ENCODE measurements around the gene CROCC2.

The CROCC2 gene

DNA sequence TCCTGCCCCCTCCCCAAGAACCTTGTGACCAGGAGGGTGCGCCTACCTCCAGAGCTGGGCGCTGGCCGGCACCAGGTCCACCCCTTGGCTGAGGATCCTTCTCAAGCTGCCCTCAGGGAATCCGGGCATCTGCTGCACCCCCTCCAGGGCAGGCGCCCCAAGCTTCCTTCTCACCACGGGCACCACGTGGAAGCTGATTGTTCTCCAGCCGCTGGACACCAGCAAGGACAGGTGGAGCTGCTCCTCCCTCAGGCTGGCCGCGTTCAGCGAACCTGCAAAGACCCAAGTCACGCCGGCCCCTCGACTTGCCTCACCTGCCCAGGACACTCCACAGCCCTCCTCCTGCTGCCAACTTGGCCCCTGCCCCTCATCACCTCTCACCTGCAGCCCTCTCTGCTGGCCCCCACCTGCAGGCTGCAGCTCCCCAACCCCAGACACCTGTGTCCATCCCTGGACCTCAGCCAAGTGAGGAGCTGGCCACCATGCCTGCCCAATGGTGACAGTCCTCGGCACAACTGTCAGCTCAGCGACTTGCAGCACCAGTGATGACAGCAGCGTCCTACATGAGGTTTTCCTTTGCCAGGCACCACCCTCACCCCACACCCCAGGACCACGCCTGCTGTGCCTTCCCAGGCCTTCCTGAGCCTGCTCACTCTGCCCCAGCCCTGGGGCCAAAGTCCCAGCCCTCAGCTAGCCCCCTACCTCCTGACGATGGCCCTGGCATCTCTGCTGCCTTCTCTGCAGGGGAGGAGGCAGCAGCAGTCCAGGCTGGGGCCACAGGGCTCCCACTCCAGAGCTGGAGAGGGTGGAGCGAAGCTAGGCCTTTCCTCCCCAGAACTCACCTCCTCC lies 14.4 kb upstream of the CROCC2 start:
- in situ Hi-C loops (cut with MboI; ENCODE audit: low sequenced_read_pairs), result no loop called here

DNA sequence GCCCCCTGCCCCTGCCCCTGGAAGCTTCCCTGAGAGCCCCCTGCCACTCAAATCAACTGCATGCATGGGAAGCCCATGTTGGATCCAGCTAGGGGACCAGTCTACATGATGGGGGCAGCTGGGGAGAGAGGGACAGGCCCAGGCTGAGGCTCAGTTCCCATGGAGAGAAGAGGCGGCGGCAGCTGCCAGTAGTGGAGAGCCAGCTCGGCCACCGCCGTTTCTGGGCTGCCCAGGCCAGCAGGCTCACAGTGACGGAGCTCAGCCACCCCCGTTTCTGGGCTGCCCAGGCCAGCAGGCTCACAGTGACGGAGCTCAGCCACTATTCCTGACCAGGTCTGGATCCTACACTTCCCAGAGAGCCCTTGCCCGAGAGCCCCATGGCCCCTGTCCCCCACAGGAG lies 13.8 kb upstream of the CROCC2 start:
- in situ Hi-C loops (cut with MboI; ENCODE audit: low sequenced_read_pairs), result no loop called here

DNA sequence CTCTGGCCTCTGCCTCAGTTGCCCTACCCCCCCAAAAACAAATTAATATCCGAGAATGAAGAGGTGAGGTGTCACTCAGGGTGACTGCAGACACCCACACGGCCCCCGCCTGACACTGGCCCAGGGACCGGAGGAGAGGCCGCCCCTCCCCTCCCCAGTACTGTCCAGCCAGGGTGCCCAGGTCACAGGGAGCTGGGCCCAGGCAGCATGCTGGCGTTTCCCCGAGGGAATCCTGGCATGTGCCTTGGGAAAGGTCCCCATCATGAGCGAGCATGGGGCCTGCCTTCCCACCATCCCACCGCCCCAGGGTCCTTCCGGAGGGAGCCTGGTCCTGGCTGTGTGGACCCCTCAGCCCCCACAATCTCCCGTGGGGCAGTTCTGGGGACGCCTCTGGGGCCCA lies 13.2 kb upstream of the CROCC2 start:
- in situ Hi-C loops (cut with MboI; ENCODE audit: low sequenced_read_pairs), result no loop called here

DNA sequence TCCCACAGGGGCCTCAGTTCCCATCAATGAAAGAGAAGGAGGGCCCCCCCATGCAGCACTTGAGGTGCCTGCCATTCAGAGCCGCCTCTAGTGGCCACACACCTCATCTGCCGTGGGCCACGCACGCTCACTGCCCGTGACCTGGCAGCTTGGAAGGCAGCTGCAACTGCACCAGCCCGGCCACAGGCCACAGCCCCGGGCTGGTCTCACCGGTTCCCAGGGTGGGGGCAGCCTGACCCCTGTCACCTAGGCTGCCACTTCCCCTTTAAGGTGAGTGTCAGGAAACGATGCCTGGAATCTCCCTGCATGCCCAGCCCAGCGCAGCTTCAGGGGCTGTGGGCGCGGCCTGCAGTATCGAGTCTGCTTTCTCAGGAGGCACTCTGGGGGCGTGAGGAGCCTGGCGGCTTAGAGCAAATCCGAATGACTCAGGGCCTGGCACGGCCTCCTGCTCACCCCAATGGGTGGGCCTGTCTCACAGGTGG lies 12.7 kb upstream of the CROCC2 start:
- in situ Hi-C loops (cut with MboI; ENCODE audit: low sequenced_read_pairs), result no loop called here

DNA sequence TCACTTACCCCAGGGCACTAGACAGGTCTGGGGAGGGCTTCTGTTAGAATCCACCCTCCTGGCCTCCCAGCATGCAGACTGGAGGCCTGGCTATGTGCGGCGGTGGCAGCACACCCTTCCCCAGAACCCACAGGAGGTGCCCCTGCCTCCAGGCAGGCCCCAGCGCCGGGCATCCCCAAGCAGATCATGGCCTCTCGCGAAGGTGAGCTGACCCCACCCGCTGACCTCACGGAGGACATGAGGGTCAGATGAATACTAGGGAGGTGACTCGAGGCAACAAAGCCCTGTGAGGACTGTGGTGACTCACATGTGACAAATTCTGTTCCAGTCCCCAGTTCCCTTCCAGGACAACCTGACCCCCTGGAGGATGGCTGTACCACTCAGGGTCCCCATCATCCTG lies 12.1 kb upstream of the CROCC2 start:
- in situ Hi-C loops (cut with MboI; ENCODE audit: low sequenced_read_pairs), result no loop called here

DNA sequence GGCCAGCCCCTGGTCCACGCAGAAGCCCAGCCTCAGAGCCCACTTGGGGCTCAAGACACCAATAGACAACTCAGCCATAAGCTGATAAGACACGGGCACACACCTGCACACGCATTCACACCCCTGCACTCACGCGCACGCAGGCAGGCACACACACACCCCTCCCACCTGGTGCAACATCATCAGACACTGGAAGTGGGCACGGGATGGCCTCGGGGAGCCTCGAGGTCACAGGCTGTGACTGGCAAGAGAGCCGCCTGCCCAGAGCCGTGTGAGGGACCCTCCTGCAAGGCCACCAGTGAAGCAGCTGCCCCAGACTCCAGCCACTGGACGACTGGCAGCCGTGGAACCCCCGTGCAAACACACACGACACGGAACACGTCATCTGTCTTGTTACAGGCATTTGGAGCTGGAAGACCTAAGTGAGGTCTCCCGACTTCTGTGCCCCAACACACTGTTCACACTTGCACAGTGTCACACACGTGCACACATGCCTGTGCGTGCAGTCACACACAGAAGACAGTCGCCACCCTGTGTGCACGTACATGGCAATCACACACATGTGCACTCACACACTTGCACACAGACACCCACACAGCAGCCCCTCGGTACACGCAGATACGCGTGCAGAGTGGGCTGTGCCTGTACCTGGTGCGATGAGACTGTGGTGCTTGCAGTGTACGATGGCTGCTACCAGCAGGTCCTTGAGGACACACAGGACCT lies 11.1 kb upstream of the CROCC2 start:
- in situ Hi-C loops (cut with MboI; ENCODE audit: low sequenced_read_pairs), result no loop called here

DNA sequence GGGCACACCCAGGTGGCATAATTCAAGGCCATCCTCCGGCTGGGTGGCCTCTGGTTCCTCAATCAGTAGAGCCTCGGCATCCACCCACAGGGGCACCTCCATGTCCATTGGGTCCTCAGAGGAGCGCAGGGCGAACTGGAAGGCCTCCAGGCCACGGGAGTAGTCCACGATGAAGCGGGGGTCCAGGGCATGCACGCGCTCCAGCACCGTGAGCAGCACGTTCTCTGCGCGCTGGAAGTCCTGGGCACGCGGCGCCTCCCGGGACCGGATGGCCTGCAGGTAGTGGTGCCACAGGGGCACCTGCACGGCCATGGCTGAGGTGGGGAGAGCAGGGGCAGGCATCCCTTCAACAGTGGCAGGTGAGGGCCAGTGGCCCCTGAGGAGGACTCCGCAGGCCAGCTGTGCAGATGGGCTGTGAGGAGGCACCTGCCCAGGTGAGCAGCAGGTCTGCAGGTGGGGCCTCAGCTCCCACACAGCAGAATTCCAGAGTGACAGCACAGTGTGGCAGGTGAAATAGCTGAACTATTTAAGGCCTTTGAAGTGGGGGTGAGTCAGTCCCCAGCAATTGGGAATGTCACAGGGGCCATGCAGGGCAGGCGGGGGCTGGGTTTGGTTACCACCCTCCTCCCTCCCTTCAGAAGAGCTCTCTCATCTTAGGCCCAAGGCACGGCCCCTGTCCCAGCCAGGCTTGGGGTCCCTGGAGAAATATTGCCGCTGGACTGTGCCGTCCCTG lies 10.3 kb upstream of the CROCC2 start, which contains the start of gene MAB21L4:
Gene MAB21L4, minus strand, starts transcription at position 501 of the 733 bp plus-strand sequence. Its CDS starts 159 bp downstream, at position 342.
- in situ Hi-C loops (cut with MboI; ENCODE audit: low sequenced_read_pairs), result no loop called here

DNA sequence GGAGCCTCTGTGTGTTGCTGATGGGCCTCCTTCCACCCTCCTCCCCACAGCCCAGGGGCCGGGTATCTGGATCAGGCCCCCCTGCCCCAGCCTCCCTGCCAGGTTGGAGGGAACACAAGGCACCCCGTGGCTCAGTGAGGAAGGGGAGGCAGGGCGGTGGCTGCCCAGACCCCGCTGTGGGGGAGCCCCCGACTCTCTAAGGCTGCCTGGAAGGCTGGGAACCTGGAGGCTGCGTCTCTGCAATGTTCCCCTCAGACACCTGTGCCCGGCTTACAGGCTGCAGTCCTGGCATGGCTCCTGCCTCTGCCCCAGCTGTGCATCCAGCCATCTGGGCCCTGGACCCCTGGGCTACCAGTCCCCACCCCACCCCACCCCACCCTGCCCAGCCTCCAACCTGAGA lies 9.7 kb upstream of the CROCC2 start:
- in situ Hi-C loops (cut with MboI; ENCODE audit: low sequenced_read_pairs), result no loop called here

DNA sequence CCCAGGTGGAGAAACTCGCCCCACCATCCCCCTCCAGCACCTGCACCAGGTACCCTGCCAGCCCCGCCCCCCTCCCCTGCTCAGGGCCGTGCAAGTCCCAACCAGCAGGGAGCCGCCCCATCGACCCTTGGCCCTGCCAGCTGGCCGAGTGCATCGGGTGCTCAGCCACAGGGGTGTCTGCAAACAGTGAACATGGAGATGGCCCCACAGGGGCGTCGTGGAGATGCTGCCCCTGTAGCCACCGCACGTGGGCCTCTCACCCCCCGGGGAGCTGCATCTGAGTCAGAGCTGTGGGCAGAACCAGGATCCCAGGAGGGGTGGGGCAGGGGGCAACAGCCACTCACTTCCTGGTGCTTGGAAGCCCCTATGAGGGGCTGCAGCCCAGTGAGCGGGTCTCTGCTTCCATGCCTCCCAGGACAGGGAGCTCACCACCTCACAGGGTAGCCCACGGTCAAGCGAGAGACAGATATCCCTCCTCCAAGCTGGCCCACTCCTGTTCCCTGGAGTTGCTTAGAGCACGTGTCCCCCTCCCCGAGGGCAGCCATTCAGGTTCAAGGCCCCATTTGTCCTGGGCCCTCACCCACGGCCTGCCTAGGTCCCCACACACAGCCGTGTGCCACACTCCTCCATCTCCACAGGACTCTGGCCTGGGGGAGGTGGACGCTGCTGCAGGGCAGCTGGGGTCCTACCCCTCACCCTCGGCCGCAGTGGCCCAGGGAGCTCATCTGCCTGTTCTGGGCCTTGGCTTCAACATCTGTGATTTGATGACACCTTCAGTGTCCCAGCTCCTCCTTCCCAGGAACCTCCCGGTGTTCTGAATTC lies 9.1 kb upstream of the CROCC2 start:
- in situ Hi-C loops (cut with MboI; ENCODE audit: low sequenced_read_pairs), result no loop called here

DNA sequence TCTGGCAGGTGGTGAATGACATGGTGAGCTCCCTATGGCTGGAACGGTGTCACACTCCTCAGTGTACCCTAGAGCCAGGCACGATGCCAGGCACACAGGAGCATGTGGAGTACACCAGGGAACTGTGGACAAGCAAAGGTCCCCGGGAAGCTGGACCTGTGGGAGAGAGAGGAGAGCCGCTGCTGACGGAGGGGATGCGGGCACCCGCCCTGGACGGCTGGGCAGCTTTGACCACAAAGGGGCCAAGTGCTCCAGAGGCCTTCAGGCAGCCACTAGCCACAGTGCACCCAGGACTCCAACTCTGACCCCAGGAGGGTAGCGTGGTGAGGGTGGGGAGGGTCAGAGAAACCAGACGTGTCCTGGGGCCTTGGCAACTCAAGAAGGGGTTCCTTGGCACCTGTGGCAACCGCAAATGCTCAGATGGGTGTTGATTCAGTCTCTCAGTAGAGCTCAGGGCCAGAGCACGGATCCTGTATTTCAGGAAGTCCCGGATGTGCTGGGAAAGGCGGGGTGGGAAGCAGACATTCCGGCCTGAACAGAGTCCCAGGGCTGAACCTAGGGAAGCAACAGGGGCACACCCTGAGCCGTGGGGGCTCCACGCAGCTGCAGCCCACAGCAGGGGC lies 7.9 kb upstream of the CROCC2 start:
- in situ Hi-C loops (cut with MboI; ENCODE audit: low sequenced_read_pairs), result no loop called here

DNA sequence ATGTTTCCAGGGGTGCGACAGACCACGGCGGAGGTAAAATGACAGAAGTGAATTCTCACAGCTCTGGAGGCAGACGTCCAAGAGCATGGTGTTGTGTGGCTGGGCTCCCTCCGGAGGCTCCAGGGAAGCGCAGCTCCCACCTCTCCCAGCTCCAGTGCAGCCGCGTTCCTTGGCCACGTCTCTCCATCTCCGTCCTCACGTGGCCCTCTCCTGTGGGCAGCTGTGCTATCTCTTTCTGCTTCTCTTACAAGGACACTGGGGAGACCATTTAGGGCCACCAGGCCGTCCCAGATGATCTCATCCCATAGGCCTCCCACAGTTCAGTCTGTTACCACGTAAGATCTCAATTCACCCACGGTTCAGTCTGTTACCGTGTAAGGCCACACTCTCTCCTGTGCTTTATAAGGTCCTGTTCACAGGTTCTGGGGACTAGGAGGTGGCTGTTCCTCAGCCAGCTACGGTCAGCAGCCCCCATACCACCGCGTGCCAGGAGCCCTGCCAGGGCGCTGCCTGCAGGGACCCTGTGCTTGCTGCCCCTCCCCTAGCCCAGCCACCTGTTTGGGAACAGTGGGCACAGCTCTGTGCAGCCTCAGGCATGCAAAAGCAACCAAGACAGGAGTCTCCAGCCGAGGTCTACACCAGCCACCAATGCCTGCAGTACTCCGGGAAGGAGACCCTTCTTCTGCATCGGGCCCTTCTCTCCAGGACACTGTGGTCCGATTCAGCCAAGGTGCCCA lies 7.2 kb upstream of the CROCC2 start:
- in situ Hi-C loops (cut with MboI; ENCODE audit: low sequenced_read_pairs), result no loop called here

DNA sequence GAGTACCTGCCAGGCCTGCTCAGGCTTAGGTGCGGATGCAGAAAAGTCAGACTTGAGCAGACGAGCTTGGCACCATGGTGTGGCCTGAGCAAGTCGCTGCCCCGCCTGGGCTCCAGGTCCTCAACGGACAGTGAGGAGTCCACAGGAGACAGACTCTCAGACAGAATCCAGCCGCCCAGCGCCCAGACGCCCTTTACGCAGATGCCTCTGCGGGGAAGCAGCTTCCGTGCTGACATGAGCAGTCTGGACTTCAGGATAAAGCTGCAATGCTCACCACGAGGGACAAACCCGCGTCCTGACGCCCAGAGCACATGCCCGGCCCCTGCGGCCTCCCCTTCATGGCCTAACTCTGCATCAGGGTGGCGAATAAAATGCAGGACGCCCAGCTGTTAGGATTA lies 6.7 kb upstream of the CROCC2 start:
- in situ Hi-C loops (cut with MboI; ENCODE audit: low sequenced_read_pairs), result no loop called here

DNA sequence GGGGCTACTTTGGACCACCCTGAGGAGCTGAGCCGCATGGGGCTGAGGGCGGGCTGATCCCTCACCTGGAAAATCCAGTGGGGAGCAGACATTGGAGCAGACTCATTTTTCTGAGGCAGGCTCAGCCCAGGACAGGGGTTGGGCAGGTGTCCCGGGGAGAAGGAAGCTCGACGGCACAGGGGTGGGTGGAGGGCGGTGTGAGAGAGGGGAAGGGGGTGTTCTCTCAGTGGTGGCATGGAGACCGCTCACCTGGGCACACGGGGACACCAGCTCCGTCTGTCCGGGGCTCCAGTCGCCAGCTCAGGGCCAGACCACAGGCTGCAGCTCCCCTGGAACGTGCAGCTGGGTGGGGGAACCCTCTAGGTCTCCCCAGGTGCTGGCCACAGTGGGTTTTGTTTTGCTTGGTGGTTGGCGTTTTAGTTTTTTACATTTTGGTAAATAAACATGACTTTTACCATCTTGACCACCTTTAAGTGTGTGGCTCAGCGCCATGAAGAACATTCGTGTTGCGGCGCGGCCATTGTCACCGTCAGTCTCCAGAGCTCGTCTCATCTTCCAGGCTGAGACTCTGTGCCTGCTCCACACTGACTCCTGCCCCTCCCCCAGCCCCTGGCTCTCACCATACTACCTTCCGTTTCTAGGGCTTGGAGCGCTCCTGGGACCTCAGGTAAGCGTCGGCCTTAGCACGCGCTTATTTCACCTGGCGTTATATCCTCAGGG lies 5.8 kb upstream of the CROCC2 start:
- in situ Hi-C loops (cut with MboI; ENCODE audit: low sequenced_read_pairs), result no loop called here

DNA sequence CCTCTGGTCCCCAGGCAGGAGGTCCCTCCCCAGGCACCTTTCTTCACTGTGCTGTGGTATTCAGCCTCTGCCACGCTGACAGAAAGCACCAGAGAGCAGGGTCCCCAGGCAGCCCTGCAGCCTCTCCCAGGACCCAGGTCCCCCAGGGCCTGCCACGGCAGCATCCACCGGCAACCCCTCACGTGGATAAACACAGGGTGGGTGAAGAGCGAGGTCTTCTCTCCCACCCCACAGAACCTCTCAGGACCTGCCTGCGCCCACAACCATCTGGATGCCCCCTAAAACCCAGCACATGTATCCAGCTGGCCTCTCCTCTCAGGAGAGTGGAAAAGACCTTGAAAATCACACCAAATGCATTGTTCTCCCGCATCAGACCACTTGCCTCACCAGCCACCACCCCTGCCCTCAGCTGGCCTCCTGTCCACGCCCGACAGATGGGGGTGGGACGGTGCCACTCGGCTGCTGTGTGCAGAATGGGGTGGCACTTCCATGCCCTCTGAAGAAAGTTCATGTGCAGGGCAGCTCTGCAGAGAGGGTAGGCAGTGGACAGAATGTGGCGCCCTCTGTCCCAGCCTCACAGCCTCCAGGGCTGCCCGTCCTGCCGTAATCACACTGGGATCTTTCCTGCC lies 4.0 kb upstream of the CROCC2 start:
- in situ Hi-C loops (cut with MboI; ENCODE audit: low sequenced_read_pairs), result no loop called here

DNA sequence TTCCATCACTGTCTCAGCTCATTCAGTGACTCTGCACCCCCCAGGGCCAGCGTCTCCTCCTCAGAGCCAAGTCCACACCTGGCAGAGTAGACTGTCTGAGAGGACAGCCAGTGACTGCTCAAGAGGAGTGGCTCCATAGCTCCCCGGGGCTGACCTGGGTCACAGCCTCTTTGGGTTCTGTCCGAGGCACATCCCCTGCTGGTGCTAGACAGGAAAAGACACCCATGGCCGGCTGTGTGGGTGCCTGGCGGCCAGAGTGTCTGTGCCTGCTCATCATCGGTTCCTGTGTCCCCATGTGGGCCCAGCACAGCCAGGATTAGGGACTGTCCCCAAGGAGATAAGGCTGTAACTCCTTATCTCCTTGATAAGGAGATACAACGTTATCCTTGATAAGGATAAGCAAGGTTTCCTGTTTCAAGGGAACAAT lies 3.5 kb upstream of the CROCC2 start:
- in situ Hi-C loops (cut with MboI; ENCODE audit: low sequenced_read_pairs), result no loop called here

DNA sequence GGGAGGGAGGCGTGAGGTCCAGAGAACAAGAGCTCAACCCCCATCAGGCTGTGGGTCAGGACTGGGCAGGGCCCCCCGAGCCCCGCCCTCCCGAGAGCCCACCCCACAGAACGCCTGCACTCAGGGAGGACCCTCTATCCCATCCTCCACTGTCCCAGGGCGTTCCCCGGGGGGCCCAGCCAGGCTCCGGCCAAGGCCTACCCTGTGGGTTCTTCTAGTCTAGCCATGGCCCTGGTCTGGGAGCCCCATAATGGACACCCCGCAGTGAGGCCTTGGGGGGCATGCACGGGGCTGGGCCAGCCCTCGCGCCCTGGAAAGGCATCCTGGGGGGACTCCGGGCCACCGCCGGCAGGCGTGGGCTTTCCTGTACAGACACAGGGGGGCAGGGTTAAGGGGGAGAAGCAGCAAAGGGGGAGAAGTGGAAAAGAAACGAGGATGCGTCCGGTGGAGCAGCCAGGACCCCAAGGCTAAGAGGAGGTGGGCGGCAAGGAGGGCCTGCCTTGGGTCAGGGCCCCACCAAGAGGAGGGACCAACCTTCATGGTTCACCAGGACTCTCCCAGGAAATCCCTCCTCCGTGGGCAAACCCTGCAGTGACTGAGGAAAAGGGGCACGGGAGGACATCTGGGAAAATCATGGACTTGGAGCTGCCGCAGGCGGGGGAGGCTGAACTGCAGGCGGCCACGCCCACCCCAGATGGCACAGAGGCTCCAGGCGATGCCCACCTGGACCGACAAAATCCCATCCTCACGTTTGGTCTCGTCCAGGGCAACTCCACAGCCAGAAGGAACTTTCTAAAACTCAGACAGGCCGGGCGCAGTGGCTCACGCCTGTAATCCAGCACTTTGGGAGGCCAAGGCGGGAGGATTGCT lies 2.7 kb upstream of the CROCC2 start:
- in situ Hi-C loops (cut with MboI; ENCODE audit: low sequenced_read_pairs), result no loop called here
